Smooth muscle cell (in vitro differentiated cells): ENCODE data around the gene LITAF. TPM values are rescaled to one million over a fixed set of nuclear protein-coding genes. Genes with fewer than 3 reads are reported as not detected.
"Not testable (repeated sequence)": the region's sequence is repeated elsewhere in the genome, so short reads cannot be mapped to it uniquely, and the experiment has no call there.

ENCODE experiments used
- DNase-seq: peaks from one replicate; lab custom pipeline; 2025; ENCODE audit not compliant: unreplicated experiment; lab: John Stamatoyannopoulos, UW
- H2AFZ ChIP-seq: fragments of 200-600 bp; sonication (generic); 2 replicates; pipeline ENCODE4 v1.6.0; 2016; ENCODE audit warnings: antibody characterized with exemption, low read depth, mild to moderate bottlenecking
- H3F3A ChIP-seq: fragments of 200-600 bp; sonication (generic); 2 replicates; pipeline ENCODE4 v1.6.0; 2017; ENCODE audit warnings: antibody characterized with exemption, low read depth
- H3K27ac ChIP-seq: fragments of 200-600 bp; sonication (generic); 2 replicates; pipeline ENCODE4 v1.5.1; 2016; ENCODE audit warnings: low read depth, mild to moderate bottlenecking
- H3K27me3 ChIP-seq: fragments of 200-600 bp; sonication (generic); 2 replicates; pipeline ENCODE4 v1.6.1; 2016; ENCODE audit warnings: low read depth, mild to moderate bottlenecking
- H3K36me3 ChIP-seq: fragments of 200-600 bp; sonication (generic); 2 replicates; pipeline ENCODE4 v1.5.1; 2016; ENCODE audit warnings: low read depth
- H3K4me1 ChIP-seq: fragments of 200-600 bp; sonication (generic); 2 replicates; pipeline ENCODE4 v1.5.1; 2016; ENCODE audit warnings: low read depth
- H3K4me2 ChIP-seq: fragments of 200-600 bp; sonication (generic); 2 replicates; pipeline ENCODE4 v1.6.0; 2016; ENCODE audit warnings: mild to moderate bottlenecking
- H3K4me3 ChIP-seq: fragments of 200-600 bp; sonication (generic); 2 replicates; pipeline ENCODE4 v1.5.1; 2016; ENCODE audit warnings: mild to moderate bottlenecking
- H3K79me2 ChIP-seq: fragments of 200-600 bp; sonication (generic); 2 replicates; pipeline ENCODE4 v1.6.0; 2016; ENCODE audit warnings: low read depth, mild to moderate bottlenecking
- H3K9ac ChIP-seq: fragments of 200-600 bp; sonication (generic); 2 replicates; pipeline ENCODE4 v1.6.0; 2016; ENCODE audit warnings: low read depth
- H3K9me3 ChIP-seq: fragments of 200-600 bp; sonication (generic); replicated peaks from 2 replicates; pipeline ENCODE4 v1.5.1; 2016; ENCODE audit warnings: low read depth
- H4K20me1 ChIP-seq: fragments of 200-600 bp; sonication (generic); 2 replicates; pipeline ENCODE4 v1.6.0; 2016; ENCODE audit warnings: low read depth
- CTCF ChIP-seq: fragments of 200-600 bp; sonication (generic); IDR thresholded peaks from 2 replicates; pipeline ENCODE4 v1.5.1; 2017; ENCODE audit warnings: borderline replicate concordance, mild to moderate bottlenecking, antibody characterized with exemption; ENCODE audit not compliant: insufficient read depth, poor library complexity, severe bottlenecking
- WGBS: methylation state at CpG from one replicate; pipeline ENCODE4 v1.1.7; 2016; ENCODE audit warnings: low lambda C conversion rate; 5-methylcytosine and 5-hydroxymethylcytosine counted together
- polyA plus RNA-seq: library from polyadenylated mRNA; unstranded; fragments of >200 nt; fragmentation: Nextera tagmentation; extraction: Ambion mirVana; gene quantifications from 2 replicates; pipeline ENCODE4 v1.2.1, GENCODE V29; 2016
- total RNA-seq: library from RNA; depleted of rRNA; stranded (reverse); fragments of >200 nt; gene quantifications from 2 replicates; pipeline ENCODE4 v1.2.3, GENCODE V29; 2014

LITAF gene
- total and polyA plus RNA-seq, 2 experiments from 2014 or later, result 40.4 to 72.6 TPM

- H3K36me3 ChIP-seq, result peaks cover 6% of the 10 kb centered on the region
- WGBS, result 13% methylated on average over 21 of the region's 21 CpGs
- no peak overlapping the region for H2AFZ ChIP-seq
- peaks cover 69% of the 10 kb centered on the region for H3K79me2 ChIP-seq
- H3K9me3 ChIP-seq, result peaks cover 6% of the 10 kb centered on the region
- peak overlapping the region; percentile 79 for H3K27ac ChIP-seq
- no peak for TF ChIP-seq CTCF
- H3K4me2 ChIP-seq, result peak overlapping the region; percentile 77
- no peak overlapping the region for H3K4me3 ChIP-seq
- DNase-seq, result no peak
- peaks cover 38% of the 10 kb centered on the region for H4K20me1 ChIP-seq
- H3K9ac ChIP-seq, result peak overlapping the region; percentile 31
- H3K4me1 ChIP-seq, result peaks cover 19% of the 10 kb centered on the region
- peaks cover 8% of the 10 kb centered on the region for H3F3A ChIP-seq
- no peaks in the 10 kb centered on the region for H3K27me3 ChIP-seq
Observed at GRCh38 chr16:11560701-11561453, 25.8 kb downstream of the LITAF start.

DNA sequence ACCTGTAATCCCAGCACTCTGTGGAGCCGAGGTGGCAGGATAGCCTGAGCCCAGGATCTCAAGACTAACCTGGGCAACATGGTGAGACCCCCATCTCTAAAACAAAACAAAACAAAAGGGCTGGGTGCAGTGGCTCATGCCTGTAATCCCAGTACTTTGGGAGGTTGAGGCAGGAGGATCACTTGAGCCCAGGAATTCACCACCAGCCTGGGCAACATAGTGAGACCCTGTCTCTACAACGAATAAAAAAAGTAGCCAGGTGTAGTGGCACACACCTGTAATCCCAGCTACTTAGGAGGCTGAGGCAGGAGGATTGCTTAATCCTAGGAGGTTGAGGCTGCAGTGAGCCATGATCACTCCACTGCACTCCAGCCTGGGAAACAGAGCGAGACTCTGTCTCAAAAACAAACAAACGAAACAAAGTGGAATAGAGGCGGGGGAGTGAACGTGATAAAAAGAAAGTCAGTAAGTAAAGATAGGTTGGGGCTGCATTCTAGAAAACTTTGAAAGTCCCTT lies 28.4 kb downstream of the LITAF start:
- not testable (repeated sequence) for H3K4me3 ChIP-seq, H2AFZ ChIP-seq, H3K36me3 ChIP-seq, H3K4me2 ChIP-seq, H3F3A ChIP-seq, H3K9ac ChIP-seq, DNase-seq, H3K27me3 ChIP-seq, H3K9me3 ChIP-seq, H3K27ac ChIP-seq
- H3K79me2 ChIP-seq, result peaks cover 50% of the 10 kb centered on the region
- 97% methylated on average over 6 of the region's 6 CpGs for WGBS
- H4K20me1 ChIP-seq, result peaks cover 36% of the 10 kb centered on the region
- H3K4me1 ChIP-seq, result peaks cover 19% of the 10 kb centered on the region

DNA sequence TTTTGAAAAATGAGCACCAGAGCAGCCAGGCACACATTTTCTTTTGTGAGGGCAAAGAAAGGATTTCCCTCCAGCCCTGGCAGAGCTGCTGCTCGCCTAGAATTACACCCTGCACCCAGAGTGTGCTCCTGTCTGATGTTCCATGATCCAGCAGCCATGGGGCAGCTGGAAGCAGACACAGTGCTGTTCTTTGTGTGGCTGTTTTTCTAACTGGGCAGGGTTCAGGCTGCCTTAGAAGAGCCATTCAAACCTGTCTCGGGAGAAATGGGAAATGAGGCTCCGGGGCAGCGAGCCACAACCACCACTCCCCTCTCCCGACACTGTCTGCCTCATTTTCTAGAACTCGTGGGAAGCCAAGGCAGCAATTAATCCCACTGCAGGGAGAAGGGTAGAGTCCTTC lies 28.9 kb downstream of the LITAF start:
- Histone ChIP-seq H3K27me3 (no peaks in the 10 kb centered on the region), H3K79me2 (peaks cover 46% of the 10 kb centered on the region), H3K4me3 (no peak overlapping the region), H4K20me1 (peaks cover 33% of the 10 kb centered on the region), H2AFZ (no peak overlapping the region), H3K9ac (no peak overlapping the region), H3F3A (peaks cover 8% of the 10 kb centered on the region), H3K9me3 (peaks cover 9% of the 10 kb centered on the region), H3K27ac (no peak overlapping the region), H3K4me1 (peaks cover 19% of the 10 kb centered on the region), H3K4me2 (no peak overlapping the region), H3K36me3 (peaks cover 10% of the 10 kb centered on the region)
- no peak for DNase-seq
- TF ChIP-seq CTCF, result no peak
- WGBS, result 72% methylated on average over 6 of the region's 6 CpGs

- Histone ChIP-seq H3K4me3 (no peak overlapping the region), H4K20me1 (peaks cover 33% of the 10 kb centered on the region), H3K4me1 (peaks cover 15% of the 10 kb centered on the region), H3F3A (peaks cover 8% of the 10 kb centered on the region), H3K9me3 (peaks cover 9% of the 10 kb centered on the region), H3K9ac (no peak overlapping the region), H3K36me3 (peaks cover 10% of the 10 kb centered on the region), H3K27ac (no peak overlapping the region), H2AFZ (no peak overlapping the region), H3K4me2 (no peak overlapping the region), H3K27me3 (no peaks in the 10 kb centered on the region), H3K79me2 (peaks cover 45% of the 10 kb centered on the region)
- WGBS, result 83% methylated on average over 9 of the region's 9 CpGs
- DNase-seq, result no peak
- TF ChIP-seq CTCF, result no peak
Observed at GRCh38 chr16:11556945-11557720, 29.6 kb downstream of the LITAF start.
